HAP-1 (cell line): ENCODE data around the gene MUC5AC.

Experiments
- DNase-seq, 2 experiments: peaks; one replicate each; pipeline ENCODE4 v3.0.0-alpha.2; 2016 to 2020; ENCODE audit warnings: low spot score in 2 of 2
- H3K27me3 ChIP-seq: fragments of 250-450 bp; sonication (Bioruptor Pico); 2 replicates; pipeline ENCODE4 v1.5.1; 2020; ENCODE audit warnings: low read depth, mild to moderate bottlenecking, moderate library complexity
- H3K36me3 ChIP-seq: fragments of 250-450 bp; sonication (Bioruptor Pico); replicated peaks from 2 replicates; pipeline ENCODE4 v1.5.1; 2020; ENCODE audit warnings: mild to moderate bottlenecking
- H3K4me1 ChIP-seq: fragments of 250-450 bp; sonication (Bioruptor Pico); 2 replicates; pipeline ENCODE4 v1.5.1; 2020; ENCODE audit warnings: mild to moderate bottlenecking
- H3K4me3 ChIP-seq: fragments of 250-450 bp; sonication (Bioruptor Pico); 2 replicates; pipeline ENCODE4 v1.5.1; 2020; ENCODE audit warnings: mild to moderate bottlenecking, moderate library complexity
- H3K9me3 ChIP-seq: fragments of 250-450 bp; sonication (Bioruptor Pico); 2 replicates; pipeline ENCODE4 v1.5.1; 2020; ENCODE audit warnings: mild to moderate bottlenecking, moderate library complexity
- in situ Hi-C: fragments of 300-500 bp; cut with MboI; formaldehyde crosslinking; loops from 3 replicates; pipeline ENCODE4 v1.14.3; 2020; ENCODE audit warnings: low sequenced_read_pairs, inconsistent platforms, mixed read lengths

MUC5AC gene

GRCh38 chr11:1193326-1194230 is 35.8 kb downstream of the MUC5AC start:
- Histone ChIP-seq H3K36me3 (no peaks in the 10 kb centered on the region), H3K4me3 (no peak overlapping the region), H3K9me3 (no peaks in the 10 kb centered on the region), H3K4me1 (no peaks in the 10 kb centered on the region), H3K27me3 (no peaks in the 10 kb centered on the region; the same call in 1 of the 2 replicates)
- in situ Hi-C loops = loop anchor here (10.0 kb wide), 1 partner anchor 321 kb away; no protein-coding TSS in a partner anchor
- no peak for DNase-seq

- H3K4me3 ChIP-seq = no peak overlapping the region
- DNase-seq = no peak
- no peaks in the 10 kb centered on the region for H3K9me3 ChIP-seq
- no peaks in the 10 kb centered on the region for H3K36me3 ChIP-seq
- H3K4me1 ChIP-seq = no peaks in the 10 kb centered on the region
- in situ Hi-C loops = loop anchor here (10.0 kb wide), 1 partner anchor 320 kb away; no protein-coding TSS in a partner anchor
- H3K27me3 ChIP-seq = peaks cover 6% of the 10 kb centered on the region; the same call in 1 of the 2 replicates
These were observed 36.7 kb downstream of the MUC5AC start for GRCh38 chr11:1194231-1194976.

- Histone ChIP-seq H3K4me1 (no peaks in the 10 kb centered on the region), H3K4me3 (no peak overlapping the region), H3K9me3 (no peaks in the 10 kb centered on the region), H3K27me3 (peaks cover 12% of the 10 kb centered on the region; the same call in 1 of the 2 replicates), H3K36me3 (no peaks in the 10 kb centered on the region)
- no peak for DNase-seq
- in situ Hi-C loops = loop anchor here (10.0 kb wide), 1 partner anchor 320 kb away; no protein-coding TSS in a partner anchor
These were observed 37.4 kb downstream of the MUC5AC start for GRCh38 chr11:1194977-1195681.

GRCh38 chr11:1195682-1196515 is 38.1 kb downstream of the MUC5AC start:
- DNase-seq = no peak
- Histone ChIP-seq H3K9me3 (no peaks in the 10 kb centered on the region), H3K36me3 (no peaks in the 10 kb centered on the region), H3K4me3 (no peak overlapping the region), H3K27me3 (peaks cover 17% of the 10 kb centered on the region; the same call in 1 of the 2 replicates), H3K4me1 (no peaks in the 10 kb centered on the region)
- in situ Hi-C loops = loop anchor here (10.0 kb wide), 1 partner anchor 319 kb away; no protein-coding TSS in a partner anchor

GRCh38 chr11:1196516-1197391 is 39.0 kb downstream of the MUC5AC start:
- no peaks in the 10 kb centered on the region for H3K36me3 ChIP-seq
- no peak overlapping the region for H3K4me3 ChIP-seq
- no peaks in the 10 kb centered on the region for H3K4me1 ChIP-seq
- peaks cover 19% of the 10 kb centered on the region; the same call in 1 of the 2 replicates for H3K27me3 ChIP-seq
- in situ Hi-C loops = loop anchor here (10.0 kb wide), 1 partner anchor 318 kb away; no protein-coding TSS in a partner anchor
- DNase-seq = no peak
- H3K9me3 ChIP-seq = no peaks in the 10 kb centered on the region

GRCh38 chr11:1197431-1197885 is 39.7 kb downstream of the MUC5AC start:
- Histone ChIP-seq H3K4me1 (no peaks in the 10 kb centered on the region), H3K4me3 (no peak overlapping the region), H3K27me3 (peaks cover 19% of the 10 kb centered on the region; the same call in 1 of the 2 replicates), H3K36me3 (no peaks in the 10 kb centered on the region), H3K9me3 (no peaks in the 10 kb centered on the region)
- in situ Hi-C loops = loop anchor here (10.0 kb wide), 1 partner anchor 317 kb away; no protein-coding TSS in a partner anchor
- DNase-seq = no peak

- Histone ChIP-seq H3K9me3 (no peaks in the 10 kb centered on the region), H3K4me3 (no peak overlapping the region), H3K4me1 (no peaks in the 10 kb centered on the region), H3K36me3 (no peaks in the 10 kb centered on the region), H3K27me3 (peaks cover 19% of the 10 kb centered on the region; the same call in 1 of the 2 replicates)
- in situ Hi-C loops = loop anchor here (10.0 kb wide), 1 partner anchor 317 kb away; no protein-coding TSS in a partner anchor
- DNase-seq = peak in 1 of 2 experiments; percentile 6
These were observed 40.3 kb downstream of the MUC5AC start for GRCh38 chr11:1197886-1198560.

- DNase-seq = no peak
- Histone ChIP-seq H3K27me3 (peaks cover 19% of the 10 kb centered on the region; the same call in 1 of the 2 replicates), H3K4me3 (no peak overlapping the region), H3K9me3 (no peaks in the 10 kb centered on the region), H3K4me1 (no peaks in the 10 kb centered on the region), H3K36me3 (no peaks in the 10 kb centered on the region)
- in situ Hi-C loops = loop anchor here (10.0 kb wide), 1 partner anchor 316 kb away; no protein-coding TSS in a partner anchor
These were observed 40.9 kb downstream of the MUC5AC start for GRCh38 chr11:1198561-1199240.

- Histone ChIP-seq H3K27me3 (peaks cover 19% of the 10 kb centered on the region; the same call in 1 of the 2 replicates), H3K9me3 (no peaks in the 10 kb centered on the region), H3K36me3 (no peaks in the 10 kb centered on the region), H3K4me3 (no peak overlapping the region), H3K4me1 (no peaks in the 10 kb centered on the region)
- in situ Hi-C loops = loop anchor here (10.0 kb wide), 1 partner anchor 316 kb away; no protein-coding TSS in a partner anchor
- no peak for DNase-seq
These were observed 41.5 kb downstream of the MUC5AC start for GRCh38 chr11:1199241-1199750.

- in situ Hi-C loops = loop anchor here (10.0 kb wide), 1 partner anchor 315 kb away; no protein-coding TSS in a partner anchor
- H3K4me1 ChIP-seq = no peaks in the 10 kb centered on the region
- no peak overlapping the region for H3K4me3 ChIP-seq
- no peak for DNase-seq
- H3K36me3 ChIP-seq = no peaks in the 10 kb centered on the region
- no peaks in the 10 kb centered on the region for H3K9me3 ChIP-seq
- peaks cover 19% of the 10 kb centered on the region; the same call in 1 of the 2 replicates for H3K27me3 ChIP-seq
These were observed 42.2 kb downstream of the MUC5AC start for GRCh38 chr11:1199751-1200610.
